Mucosa of rectum (tissue), 2 donors: ENCODE data around the gene PLK5.
A peak's percentile ranks its signal among the peaks of the same experiment; 100 is the strongest.
"Not testable (repeated sequence)": the region's sequence is repeated elsewhere in the genome, so short reads cannot be mapped to it uniquely, and the experiment has no call there.

Experiments used
- H3K27ac ChIP-seq, 2 donors: one replicate each; pipeline ENCODE4 v1.7.0; 2013; ENCODE audit warnings: inconsistent platforms in 2 of 2, low read depth in 2 of 2, low read length in 2 of 2
- H3K27me3 ChIP-seq, 2 donors: one replicate each; pipeline ENCODE4 v1.7.0; 2013; ENCODE audit warnings: low read length in 2 of 2; ENCODE audit not compliant: control insufficient read depth in 2 of 2, insufficient read depth in 2 of 2
- H3K36me3 ChIP-seq, 2 donors: one replicate each; pipeline ENCODE4 v1.7.0; 2013; ENCODE audit warnings: low read length in 2 of 2; ENCODE audit not compliant: control insufficient read depth in 2 of 2, insufficient read depth in 2 of 2
- H3K4me1 ChIP-seq, 2 donors: one replicate each; pipeline ENCODE4 v1.7.0; 2013; ENCODE audit warnings: low read length in 2 of 2, mild to moderate bottlenecking in 1 of 2; ENCODE audit not compliant: control insufficient read depth in 2 of 2, insufficient read depth in 2 of 2
- H3K4me3 ChIP-seq, 2 donors: one replicate each; pipeline ENCODE4 v1.7.0; 2013; ENCODE audit warnings: low read length in 2 of 2
- H3K9ac ChIP-seq, 2 donors: one replicate each; pipeline ENCODE4 v1.7.0; 2013; ENCODE audit warnings: low read length in 2 of 2, low read depth in 1 of 2, mild to moderate bottlenecking in 1 of 2
- H3K9me3 ChIP-seq, 2 donors: one replicate each; pipeline ENCODE4 v1.7.0; 2013; ENCODE audit warnings: low read length in 2 of 2; ENCODE audit not compliant: control insufficient read depth in 2 of 2
- donor health status: healthy.
- donor health status: Normal muscosa, but diverticular disease.

Gene PLK5

DNA sequence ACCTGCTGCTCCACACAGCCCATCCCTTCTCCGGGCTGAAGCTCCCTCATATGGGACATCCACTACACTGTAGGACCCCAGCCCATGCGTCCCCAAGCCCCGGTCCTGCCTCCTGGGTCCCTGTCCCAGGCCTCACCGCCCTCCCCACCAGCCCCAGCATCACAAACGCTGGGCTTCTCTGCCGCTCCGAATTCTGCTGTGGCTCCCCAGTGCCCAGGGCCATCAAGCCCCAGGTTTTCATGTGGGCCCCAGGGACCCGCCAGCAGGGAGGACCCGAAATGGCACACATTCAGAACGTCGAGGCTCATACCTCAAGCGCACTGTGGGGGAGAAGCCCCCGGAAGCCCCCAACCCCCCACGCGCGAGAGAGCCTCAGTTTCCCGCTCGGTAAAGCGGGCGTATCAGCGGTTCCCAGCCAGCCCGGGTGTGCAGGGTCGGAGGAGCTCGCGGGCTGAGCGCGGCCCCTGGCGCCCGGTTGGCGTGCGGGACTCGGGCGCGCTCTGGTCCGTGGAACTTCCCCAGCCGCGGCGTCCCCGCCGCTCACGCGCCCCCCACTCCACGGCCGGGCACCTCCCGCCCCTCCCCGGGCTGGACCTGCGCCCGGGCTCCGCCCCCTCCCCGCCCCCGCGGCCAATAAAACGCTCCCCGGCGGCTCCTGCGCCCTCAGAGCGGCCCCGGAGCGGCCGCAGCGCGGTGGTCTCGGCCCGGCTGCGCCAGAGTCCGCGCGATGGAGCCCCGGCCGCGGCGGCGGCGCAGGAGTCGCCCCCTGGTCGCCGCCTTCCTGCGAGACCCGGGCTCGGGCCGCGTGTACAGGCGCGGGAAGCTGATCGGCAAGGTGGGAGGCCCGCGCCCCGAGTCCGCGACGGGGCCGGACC lies at the start of gene PLK5:
Gene PLK5 (plus strand): TSS at position 666 of the 875 bp plus-strand sequence. CDS start 2,920 bp downstream, outside the sequence.
- H3K36me3 ChIP-seq: no peaks in the 10 kb centered on the region
- no peak within 1 kb of the TSS for H3K9ac ChIP-seq
- no peaks in the 10 kb centered on the region for H3K9me3 ChIP-seq
- H3K4me3 ChIP-seq: no peak within 1 kb of the TSS
- H3K4me1 ChIP-seq: no peaks in the 10 kb centered on the region
- no peak within 1 kb of the TSS for H3K27ac ChIP-seq
- peaks cover 24 to 32% of the 10 kb centered on the region in 2 donors for H3K27me3 ChIP-seq

- Histone ChIP-seq H3K36me3 (peaks cover 3% of the 10 kb centered on the region in 2 donors), H3K9me3 (no peaks in the 10 kb centered on the region), H3K27ac (no peak overlapping the region), H3K9ac (no peak overlapping the region), H3K27me3 (peaks cover 21 to 27% of the 10 kb centered on the region in 2 donors), H3K4me3 (no peak overlapping the region), H3K4me1 (peaks cover 26 to 29% of the 10 kb centered on the region in 2 donors)
Measured at GRCh38 chr19:1474765-1475351, 49.0 kb upstream of the PLK5 start.

DNA sequence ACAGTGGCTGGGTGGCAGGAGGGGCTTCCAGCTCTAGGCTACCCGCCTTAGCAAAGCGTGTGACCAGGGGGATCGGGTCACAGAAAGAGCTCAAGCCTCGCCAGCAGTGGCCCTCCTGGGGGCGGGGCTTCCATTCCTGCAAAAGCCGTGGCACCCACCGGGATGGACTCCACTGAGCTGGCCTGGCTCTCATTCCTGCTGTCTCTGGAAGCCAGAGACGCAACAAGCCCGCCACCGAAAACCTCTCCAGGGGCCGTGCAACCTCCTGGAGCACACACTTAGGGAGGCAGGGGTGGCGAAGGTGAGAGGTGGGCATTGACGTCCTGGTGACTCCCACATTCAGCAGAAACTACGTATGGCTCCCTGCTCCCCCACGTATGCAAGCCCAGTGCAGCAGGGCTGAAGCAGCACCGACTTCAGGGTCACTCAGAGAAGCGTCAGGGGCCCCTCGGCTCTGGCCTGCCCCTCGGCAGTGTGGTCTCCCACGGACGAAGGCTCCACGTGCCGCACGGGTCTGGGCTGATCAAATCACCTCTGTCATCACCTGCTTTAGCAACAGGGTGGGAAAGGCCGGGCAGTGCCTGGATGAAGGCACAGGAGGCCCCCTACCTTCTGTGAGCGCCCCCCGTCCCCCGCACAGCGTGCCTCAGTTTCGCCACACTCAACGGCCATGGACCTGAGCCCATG lies 48.0 kb upstream of the PLK5 start:
- H3K4me3 ChIP-seq: no peak overlapping the region
- H3K27me3 ChIP-seq: peaks cover 19% of the 10 kb centered on the region in 2 donors
- no peak overlapping the region for H3K9ac ChIP-seq
- H3K36me3 ChIP-seq: peaks cover 3% of the 10 kb centered on the region in 2 donors
- peaks cover 16 to 19% of the 10 kb centered on the region in 2 donors for H3K4me1 ChIP-seq
- H3K27ac ChIP-seq: no peak overlapping the region
- H3K9me3 ChIP-seq: no peaks in the 10 kb centered on the region

DNA sequence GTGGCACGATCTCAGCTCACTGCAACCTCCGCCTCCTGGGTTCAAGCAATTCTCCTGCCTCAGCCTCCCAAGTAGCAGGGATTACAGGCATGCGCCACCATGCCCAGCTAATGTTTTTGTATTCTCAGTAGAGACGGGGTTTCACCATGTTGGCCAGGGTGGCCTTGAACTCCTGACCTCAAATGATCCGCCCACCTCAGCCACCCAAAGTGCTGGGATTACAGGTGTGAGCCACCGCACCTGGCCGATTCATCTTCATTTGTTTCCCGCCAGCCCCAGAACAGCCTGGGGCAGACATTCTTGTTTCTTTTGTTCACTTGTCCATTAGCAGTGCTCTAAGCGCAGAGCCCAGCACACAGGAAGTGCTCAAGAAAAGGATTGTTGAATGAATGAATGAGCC lies 46.8 kb upstream of the PLK5 start:
- not testable (repeated sequence) for H3K9me3 ChIP-seq, H3K9ac ChIP-seq, H3K4me3 ChIP-seq, H3K36me3 ChIP-seq, H3K27me3 ChIP-seq, H3K27ac ChIP-seq
- peaks cover 7 to 12% of the 10 kb centered on the region in 2 donors for H3K4me1 ChIP-seq

GRCh38 chr19:1478934-1479707 lies 44.8 kb upstream of the PLK5 start, which contains the start of gene C19orf25:
TSS of gene C19orf25 (minus strand) at chr19:1479215. CDS start at chr19:1478903, 312 bp downstream.
- Histone ChIP-seq H3K4me1 (peaks cover 7 to 12% of the 10 kb centered on the region in 2 donors), H3K27me3 (no peaks in the 10 kb centered on the region), H3K9me3 (no peaks in the 10 kb centered on the region), H3K36me3 (peaks cover 3% of the 10 kb centered on the region in 2 donors), H3K27ac (peak within 1 kb of the TSS; percentile 85 to 86), H3K4me3 (peak within 1 kb of the TSS; percentile 88 to 95), H3K9ac (peak within 1 kb of the TSS; percentile 63 to 85)

GRCh38 chr19:1481224-1481892 lies 42.5 kb upstream of the PLK5 start:
- no peak overlapping the region for H3K27ac ChIP-seq
- H3K4me1 ChIP-seq: peaks cover 7 to 12% of the 10 kb centered on the region in 2 donors
- H3K27me3 ChIP-seq: no peaks in the 10 kb centered on the region
- no peaks in the 10 kb centered on the region for H3K9me3 ChIP-seq
- peaks cover 1 to 2% of the 10 kb centered on the region in 2 donors for H3K36me3 ChIP-seq
- H3K4me3 ChIP-seq: no peak overlapping the region
- no peak overlapping the region for H3K9ac ChIP-seq

- Histone ChIP-seq H3K27ac (no peak overlapping the region), H3K9me3 (no peaks in the 10 kb centered on the region), H3K27me3 (no peaks in the 10 kb centered on the region), H3K9ac (no peak overlapping the region), H3K36me3 (no peaks in the 10 kb centered on the region), H3K4me1 (peaks cover 7 to 12% of the 10 kb centered on the region in 2 donors), H3K4me3 (no peak overlapping the region)
Measured at GRCh38 chr19:1481893-1482360, 42.0 kb upstream of the PLK5 start.

GRCh38 chr19:1482361-1483130 lies 41.3 kb upstream of the PLK5 start:
- Histone ChIP-seq H3K4me3 (no peak overlapping the region), H3K27ac (no peak overlapping the region), H3K9ac (no peak overlapping the region), H3K4me1 (peaks cover 7 to 12% of the 10 kb centered on the region in 2 donors), H3K27me3 (no peaks in the 10 kb centered on the region), H3K9me3 (no peaks in the 10 kb centered on the region), H3K36me3 (no peaks in the 10 kb centered on the region)
